ENCODE measurements around the gene PRIMPOL.

PRIMPOL gene

GRCh38 chr4:184712322-184712721, 62.8 kb downstream of the PRIMPOL start:
- no peaks in the 10 kb centered on the region for H3K27me3 ChIP-seq (ENCODE audit: insufficient read depth, poor library complexity, severe bottlenecking)
- TF ChIP-seq CTCF (IDR thresholded peaks at IDR 0.05; ENCODE audit: poor library complexity, severe bottlenecking) = no peak
- ATAC-seq (ENCODE audit: low read depth) (no peak), DNase-seq (ENCODE audit: low spot score) (no peak)
- no peak overlapping the region for H3K27ac ChIP-seq (ENCODE audit: poor library complexity, severe bottlenecking)
- H3K4me1 ChIP-seq (ENCODE audit: insufficient read depth, poor library complexity, severe bottlenecking) = no peaks in the 10 kb centered on the region
- peaks cover 89% of the 10 kb centered on the region for H3K36me3 ChIP-seq (ENCODE audit: low read depth)
- H3K9me3 ChIP-seq (ENCODE audit: severe bottlenecking) = no peaks in the 10 kb centered on the region
- no peak overlapping the region for H3K4me3 ChIP-seq (ENCODE audit: severe bottlenecking)

GRCh38 chr4:184713887-184714286, 64.3 kb downstream of the PRIMPOL start:
- Histone ChIP-seq H3K27me3 (ENCODE audit: insufficient read depth, poor library complexity, severe bottlenecking) (no peaks in the 10 kb centered on the region), H3K4me3 (ENCODE audit: severe bottlenecking) (no peak overlapping the region), H3K27ac (ENCODE audit: poor library complexity, severe bottlenecking) (no peak overlapping the region), H3K36me3 (ENCODE audit: low read depth) (peaks cover 82% of the 10 kb centered on the region), H3K9me3 (ENCODE audit: severe bottlenecking) (no peaks in the 10 kb centered on the region), H3K4me1 (ENCODE audit: insufficient read depth, poor library complexity, severe bottlenecking) (no peaks in the 10 kb centered on the region)
- ATAC-seq (ENCODE audit: low read depth) = no peak
- no peak for TF ChIP-seq CTCF (IDR thresholded peaks at IDR 0.05; ENCODE audit: poor library complexity, severe bottlenecking)
- DNase-seq (ENCODE audit: low spot score) = no peak

GRCh38 chr4:184715526-184715925, 66.0 kb downstream of the PRIMPOL start:
- DNase-seq (ENCODE audit: low spot score) (no peak), ATAC-seq (ENCODE audit: low read depth) (no peak)
- Histone ChIP-seq H3K4me3 (ENCODE audit: severe bottlenecking) (no peak overlapping the region), H3K27ac (ENCODE audit: poor library complexity, severe bottlenecking) (no peak overlapping the region), H3K4me1 (ENCODE audit: insufficient read depth, poor library complexity, severe bottlenecking) (no peaks in the 10 kb centered on the region), H3K36me3 (ENCODE audit: low read depth) (peaks cover 80% of the 10 kb centered on the region), H3K9me3 (ENCODE audit: severe bottlenecking) (no peaks in the 10 kb centered on the region), H3K27me3 (ENCODE audit: insufficient read depth, poor library complexity, severe bottlenecking) (no peaks in the 10 kb centered on the region)
- no peak for TF ChIP-seq CTCF (IDR thresholded peaks at IDR 0.05; ENCODE audit: poor library complexity, severe bottlenecking)

- TF ChIP-seq CTCF (IDR thresholded peaks at IDR 0.05; ENCODE audit: poor library complexity, severe bottlenecking) = no peak
- H3K27ac ChIP-seq (ENCODE audit: poor library complexity, severe bottlenecking) = no peak overlapping the region
- no peak overlapping the region for H3K4me3 ChIP-seq (ENCODE audit: severe bottlenecking)
- no peak for DNase-seq (ENCODE audit: low spot score)
- H3K27me3 ChIP-seq (ENCODE audit: insufficient read depth, poor library complexity, severe bottlenecking) = no peaks in the 10 kb centered on the region
- H3K9me3 ChIP-seq (ENCODE audit: severe bottlenecking) = no peaks in the 10 kb centered on the region
- H3K36me3 ChIP-seq (ENCODE audit: low read depth) = peaks cover 87% of the 10 kb centered on the region
- ATAC-seq (ENCODE audit: low read depth) = no peak; the same call in 2 of the 3 replicates
- H3K4me1 ChIP-seq (ENCODE audit: insufficient read depth, poor library complexity, severe bottlenecking) = no peaks in the 10 kb centered on the region
Observed at GRCh38 chr4:184719407-184719806, 69.9 kb downstream of the PRIMPOL start.

- peaks cover 85% of the 10 kb centered on the region for H3K36me3 ChIP-seq (ENCODE audit: low read depth)
- H3K27me3 ChIP-seq (ENCODE audit: insufficient read depth, poor library complexity, severe bottlenecking) = no peaks in the 10 kb centered on the region
- TF ChIP-seq CTCF (IDR thresholded peaks at IDR 0.05; ENCODE audit: poor library complexity, severe bottlenecking) = no peak
Observed at GRCh38 chr4:184721254-184721653, 71.7 kb downstream of the PRIMPOL start.

More at GRCh38 chr4:184721254-184721653, 71.7 kb downstream of the PRIMPOL start:
- ATAC-seq (ENCODE audit: low read depth) (no peak), DNase-seq (ENCODE audit: low spot score) (no peak)
- Histone ChIP-seq H3K4me1 (ENCODE audit: insufficient read depth, poor library complexity, severe bottlenecking) (no peaks in the 10 kb centered on the region), H3K4me3 (ENCODE audit: severe bottlenecking) (no peak overlapping the region), H3K9me3 (ENCODE audit: severe bottlenecking) (no peaks in the 10 kb centered on the region), H3K27ac (ENCODE audit: poor library complexity, severe bottlenecking) (no peak overlapping the region)

All from RWPE2 (cell line).